Immature natural killer cell (primary cell): ENCODE measurements around the gene XRCC4. TPM values are rescaled to one million over a fixed set of nuclear protein-coding genes. Genes with fewer than 3 reads are reported as not detected.

ENCODE experiments used
- DNase-seq, 3 donors: peaks; one replicate each; pipeline ENCODE4 v3.0.0; 2022; ENCODE audit warnings: mixed read lengths in 1 of 3
- H3K27ac Mint-ChIP-seq, 6 donors: one replicate each; pipeline ENCODE4 v1.8.0; 2020; ENCODE audit warnings: mixed read lengths in 6 of 6, mild to moderate bottlenecking in 5 of 6, inconsistent platforms in 4 of 6, moderate library complexity in 3 of 6
- H3K27me3 Mint-ChIP-seq, 3 donors: one replicate each; pipeline ENCODE4 v1.8.0; 2020 to 2021; ENCODE audit warnings: low read depth in 3 of 3, mild to moderate bottlenecking in 3 of 3, mixed read lengths in 3 of 3, moderate library complexity in 3 of 3, inconsistent platforms in 1 of 3
- H3K36me3 Mint-ChIP-seq, 3 donors: one replicate each; pipeline ENCODE4 v1.8.0; 2020; ENCODE audit warnings: mixed read lengths in 3 of 3, inconsistent platforms in 2 of 3, mild to moderate bottlenecking in 2 of 3
- H3K4me1 Mint-ChIP-seq, 2 donors: one replicate each; pipeline ENCODE4 v1.8.0; 2020; ENCODE audit warnings: inconsistent platforms in 2 of 2, mild to moderate bottlenecking in 2 of 2, mixed read lengths in 2 of 2, moderate library complexity in 1 of 2
- H3K4me3 Mint-ChIP-seq, 5 donors: one replicate each; pipeline ENCODE4 v1.8.0; 2020; ENCODE audit warnings: mild to moderate bottlenecking in 5 of 5, mixed read lengths in 5 of 5, inconsistent platforms in 3 of 5, moderate library complexity in 3 of 5
- H3K9me3 Mint-ChIP-seq, 6 donors: one replicate each; pipeline ENCODE4 v1.8.0; 2020; ENCODE audit warnings: mild to moderate bottlenecking in 6 of 6, mixed read lengths in 6 of 6, inconsistent platforms in 4 of 6, moderate library complexity in 3 of 6
- polyA plus RNA-seq, 3 donors: library from polyadenylated mRNA; unstranded; fragments of 300-500 nt; fragmentation: Illumina TruSeq; gene quantifications; one replicate each; pipeline ENCODE4 v1.2.3, GENCODE V29; 2021

XRCC4 gene
- 10 to 100 TPM in 2 of 3 donors, 1 to 10 TPM in 1; 8.0 to 14.9 (median 11.7) TPM for polyA plus RNA-seq

DNA sequence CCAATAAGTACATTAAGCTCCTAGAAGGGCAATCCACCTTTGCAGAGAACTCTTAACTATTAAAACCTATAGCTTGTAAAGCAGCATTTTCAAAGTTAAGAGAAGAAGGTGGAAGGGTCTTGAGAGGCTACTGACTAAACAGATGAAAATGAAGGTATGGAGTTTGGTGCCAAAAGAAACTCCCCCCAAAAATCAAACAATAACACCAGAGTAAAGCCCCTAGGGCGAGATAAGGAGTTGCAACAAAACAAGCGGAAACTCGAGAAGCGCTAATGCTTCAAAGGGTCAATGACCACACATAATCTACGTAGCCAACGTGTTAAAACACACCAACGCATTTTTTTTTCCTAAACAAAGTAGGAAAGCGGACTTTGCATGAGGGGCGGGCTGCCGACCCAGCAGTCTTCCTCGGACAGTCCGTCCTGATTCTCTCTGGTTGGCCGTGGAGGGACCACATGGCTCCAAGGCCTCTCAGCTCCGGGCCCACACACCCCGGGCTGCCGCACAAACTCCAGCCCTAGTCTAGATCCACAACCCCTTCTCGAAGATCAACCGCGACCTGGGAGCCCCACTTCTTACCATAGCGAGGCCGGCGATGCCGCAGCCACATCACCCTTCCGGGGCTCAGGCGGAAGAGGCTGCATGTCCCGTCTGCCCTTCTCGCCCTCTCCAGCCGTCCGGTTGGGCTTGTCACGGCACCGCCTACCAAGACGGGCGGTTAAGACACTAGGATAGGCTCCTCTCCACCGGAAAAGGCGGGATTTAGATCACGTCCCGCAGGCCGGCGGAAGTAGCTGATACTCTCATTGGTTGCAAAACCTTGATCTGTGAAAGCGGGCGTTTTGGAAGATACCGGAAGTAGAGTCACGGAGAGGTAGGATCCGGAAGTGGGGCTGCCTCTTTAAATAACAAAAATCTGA lies at the start of gene XRCC4, which contains the start of gene TMEM167A:
Gene XRCC4, plus strand, starts transcription at position 806 of the 920 bp plus-strand sequence. CDS start 27,373 bp downstream, outside the sequence.
Gene TMEM167A, minus strand, starts transcription at position 653 of the 920 bp plus-strand sequence. Its CDS starts 71 bp downstream, at position 582.
- Mint-ChIP-seq H3K4me1 (peaks cover 61 to 68% of the 10 kb centered on the region in 2 donors), H3K9me3 (no peaks in the 10 kb centered on the region), H3K27ac (peak within 1 kb of the TSS; percentile 97 to 99 (median 98)), H3K36me3 (peaks cover 0 to 5% (median 0%) of the 10 kb centered on the region in 3 donors), H3K4me3 (peak within 1 kb of the TSS; percentile 94 to 100 (median 98)), H3K27me3 (peaks cover 1 to 7% (median 5%) of the 10 kb centered on the region in 3 donors)
- DNase-seq: peak; percentile 95 to 96 (median 96)

DNA sequence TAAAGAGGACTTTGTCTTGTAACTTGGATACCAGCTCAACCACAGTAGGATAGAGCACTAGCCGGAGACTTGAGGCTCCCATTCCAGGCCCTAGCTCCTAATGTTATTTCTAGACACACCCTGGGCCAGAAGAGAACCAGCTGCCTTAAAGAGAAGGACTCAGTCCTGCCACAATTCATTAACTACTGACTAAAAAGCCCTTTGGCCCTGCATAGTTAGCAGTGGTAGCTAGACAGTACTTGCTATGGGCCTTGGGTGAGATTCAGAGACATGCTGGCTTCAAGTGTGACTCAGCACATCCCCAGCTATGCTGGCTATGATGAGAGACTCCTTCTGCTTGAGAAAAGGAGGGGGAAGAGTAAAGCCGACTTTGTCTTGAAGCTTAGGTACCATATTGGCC lies 47.4 kb upstream of the XRCC4 start:
- Mint-ChIP-seq H3K9me3 (peaks cover 0 to 3% (median 0%) of the 10 kb centered on the region in 6 donors), H3K4me3 (no peak overlapping the region), H3K4me1 (no peaks in the 10 kb centered on the region), H3K27me3 (peaks cover 0 to 4% (median 3%) of the 10 kb centered on the region in 3 donors), H3K36me3 (peaks cover 0 to 7% (median 0%) of the 10 kb centered on the region in 3 donors), H3K27ac (no peak overlapping the region)
- DNase-seq: no peak

DNA sequence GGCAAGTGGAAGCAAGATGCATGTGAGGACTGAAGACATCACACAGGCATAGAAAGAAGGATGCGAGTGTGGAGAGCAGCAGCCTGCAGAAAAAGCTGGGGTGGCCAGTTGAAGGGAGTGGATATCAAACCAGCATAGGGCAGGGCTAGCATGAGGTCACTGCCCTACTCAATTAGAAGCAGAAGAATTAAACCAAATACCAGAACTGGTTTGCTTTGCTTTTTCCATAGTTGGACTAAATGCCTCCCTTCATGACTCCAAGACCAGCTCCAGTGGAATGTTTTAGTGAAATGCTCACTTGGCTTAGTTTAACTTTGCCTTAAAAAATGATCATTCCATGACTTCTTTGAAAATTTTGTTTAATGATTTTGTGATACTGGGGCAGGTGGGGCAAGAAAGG lies 46.0 kb upstream of the XRCC4 start:
- H3K27ac Mint-ChIP-seq: no peak overlapping the region
- H3K4me1 Mint-ChIP-seq: no peaks in the 10 kb centered on the region
- no peak for DNase-seq
- no peaks in the 10 kb centered on the region for H3K9me3 Mint-ChIP-seq
- peaks cover 0 to 7% (median 0%) of the 10 kb centered on the region in 3 donors for H3K36me3 Mint-ChIP-seq
- peaks cover 0 to 3% (median 2%) of the 10 kb centered on the region in 3 donors for H3K27me3 Mint-ChIP-seq
- no peak overlapping the region for H3K4me3 Mint-ChIP-seq

DNA sequence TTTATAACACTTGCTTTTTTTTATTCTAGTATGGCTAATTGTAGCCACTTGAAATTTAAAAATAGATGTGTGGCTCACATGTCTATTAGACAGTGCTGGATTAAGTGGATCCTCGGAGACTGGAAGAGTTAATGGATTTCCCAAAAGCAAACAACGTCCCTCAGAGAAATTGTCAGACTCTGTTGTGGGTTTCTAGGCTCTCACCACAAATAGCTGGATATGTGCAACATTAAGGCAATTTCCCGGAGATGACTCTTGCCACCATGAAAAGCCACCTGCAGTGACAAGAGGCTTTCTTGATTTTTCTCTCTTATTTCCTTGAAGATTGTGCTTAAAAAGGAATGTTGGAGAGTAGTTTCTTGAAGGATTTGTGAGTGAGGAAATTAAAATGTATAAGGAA lies 43.3 kb upstream of the XRCC4 start:
- H3K27me3 Mint-ChIP-seq: peaks cover 0 to 3% (median 2%) of the 10 kb centered on the region in 3 donors
- H3K4me3 Mint-ChIP-seq: no peak overlapping the region
- no peaks in the 10 kb centered on the region for H3K9me3 Mint-ChIP-seq
- H3K36me3 Mint-ChIP-seq: peaks cover 0 to 14% (median 0%) of the 10 kb centered on the region in 3 donors
- no peak for DNase-seq
- H3K27ac Mint-ChIP-seq: no peak overlapping the region
- no peaks in the 10 kb centered on the region for H3K4me1 Mint-ChIP-seq

DNA sequence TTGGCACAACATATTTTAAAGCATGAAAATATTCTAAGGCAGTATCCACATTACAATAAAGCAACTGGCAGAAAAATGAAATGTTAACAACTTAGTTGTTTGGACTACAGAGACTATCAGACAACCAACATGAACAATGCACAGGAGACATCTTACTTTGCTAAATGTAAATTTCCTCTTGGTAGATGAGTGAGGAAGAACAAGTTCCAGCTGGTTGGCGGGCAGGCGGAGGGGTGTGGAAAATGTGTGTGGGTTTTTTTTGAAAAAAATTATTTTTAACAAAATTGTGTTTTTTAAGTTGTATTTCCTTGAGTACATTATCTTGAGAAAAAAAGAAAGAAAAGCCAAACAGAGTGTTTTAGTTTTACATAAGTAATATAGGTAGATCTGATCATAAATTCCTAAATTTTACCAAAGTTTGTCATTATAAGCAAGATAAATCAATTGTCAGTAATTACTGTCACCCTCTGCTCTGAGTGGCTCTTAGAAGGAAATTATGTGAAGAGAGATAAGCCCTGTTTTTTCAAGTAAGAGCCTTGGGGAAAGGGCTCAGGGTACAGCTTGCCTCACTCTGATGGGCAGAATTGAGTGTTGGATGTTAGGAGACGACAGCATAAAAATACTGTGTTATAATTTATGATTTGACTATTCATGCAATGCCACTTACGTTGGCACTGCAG lies 42.7 kb upstream of the XRCC4 start:
- Mint-ChIP-seq H3K9me3 (no peaks in the 10 kb centered on the region), H3K27ac (no peak overlapping the region), H3K4me1 (no peaks in the 10 kb centered on the region), H3K27me3 (peaks cover 0 to 2% (median 2%) of the 10 kb centered on the region in 3 donors), H3K4me3 (no peak overlapping the region), H3K36me3 (peaks cover 0 to 14% (median 0%) of the 10 kb centered on the region in 3 donors)
- DNase-seq: no peak

DNA sequence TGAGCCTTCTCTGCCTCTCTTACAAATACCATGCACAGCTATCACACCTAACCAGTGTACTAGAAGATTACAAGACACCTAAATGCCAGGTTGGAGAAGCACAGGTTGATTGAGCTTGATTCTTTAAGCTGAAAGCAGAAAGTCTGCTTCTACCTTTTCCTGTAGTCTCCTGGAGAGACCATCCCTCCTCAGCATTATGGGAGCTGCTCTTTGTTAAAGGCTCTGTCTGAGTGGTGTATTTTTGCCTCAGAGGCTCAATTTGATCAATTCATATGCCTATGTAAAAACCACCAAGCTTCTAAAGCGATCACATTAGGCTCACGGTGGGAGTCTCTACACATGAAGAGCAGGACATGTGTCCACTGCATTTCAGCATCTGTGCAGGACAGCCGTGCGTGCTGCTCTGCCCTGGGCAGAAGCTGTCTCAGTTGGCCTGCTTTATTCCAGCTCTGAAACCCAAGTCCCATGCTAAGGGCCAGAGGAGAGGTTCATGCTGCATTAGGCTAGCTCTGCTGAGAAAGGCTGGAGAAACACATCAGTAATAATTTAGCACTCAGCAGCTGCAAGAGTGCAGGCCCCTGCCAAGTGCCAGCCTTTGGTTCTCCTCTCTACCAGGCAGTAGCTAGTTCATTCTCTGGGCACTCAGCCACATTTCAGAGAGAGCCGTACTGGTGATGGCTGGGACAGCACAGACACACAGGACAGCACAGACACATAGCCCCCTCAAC lies 41.8 kb upstream of the XRCC4 start:
- Mint-ChIP-seq H3K27ac (no peak overlapping the region), H3K27me3 (peaks cover 0 to 2% (median 0%) of the 10 kb centered on the region in 3 donors), H3K4me1 (no peaks in the 10 kb centered on the region), H3K4me3 (no peak overlapping the region), H3K36me3 (peaks cover 0 to 14% (median 0%) of the 10 kb centered on the region in 3 donors), H3K9me3 (no peaks in the 10 kb centered on the region)
- no peak for DNase-seq

DNA sequence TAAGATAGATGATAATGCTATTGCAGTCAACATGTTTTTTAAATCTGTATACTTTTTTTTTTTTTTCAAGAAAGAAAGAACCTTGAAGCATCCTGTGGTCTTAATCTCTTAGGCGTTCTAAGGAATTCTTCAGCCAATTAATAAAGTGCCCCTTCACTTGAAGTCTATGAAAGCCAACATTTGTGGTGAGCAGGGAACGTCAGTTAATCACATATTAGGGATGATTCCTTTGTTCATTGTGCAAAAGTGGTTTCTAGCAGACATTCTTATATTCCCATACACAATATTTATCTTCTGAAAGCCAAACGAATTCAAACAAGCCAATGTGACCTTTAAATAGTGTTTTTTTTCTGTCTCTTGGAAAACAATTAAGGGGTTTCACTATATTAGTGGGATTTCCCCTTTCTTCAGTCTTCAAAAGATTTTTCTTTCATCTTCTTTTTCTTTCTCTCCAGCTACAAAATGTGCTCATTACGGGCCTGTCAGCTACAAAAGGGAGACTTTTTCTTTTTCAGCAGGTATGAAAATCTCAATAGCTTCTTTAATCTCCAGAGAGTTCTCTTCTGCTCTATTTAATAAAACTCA lies 40.3 kb upstream of the XRCC4 start:
- no peak overlapping the region for H3K4me3 Mint-ChIP-seq
- peaks cover 0 to 2% (median 0%) of the 10 kb centered on the region in 3 donors for H3K27me3 Mint-ChIP-seq
- H3K9me3 Mint-ChIP-seq: no peaks in the 10 kb centered on the region
- no peak overlapping the region for H3K27ac Mint-ChIP-seq
- H3K4me1 Mint-ChIP-seq: no peaks in the 10 kb centered on the region
- H3K36me3 Mint-ChIP-seq: peaks cover 0 to 8% (median 5%) of the 10 kb centered on the region in 3 donors
- no peak for DNase-seq

DNA sequence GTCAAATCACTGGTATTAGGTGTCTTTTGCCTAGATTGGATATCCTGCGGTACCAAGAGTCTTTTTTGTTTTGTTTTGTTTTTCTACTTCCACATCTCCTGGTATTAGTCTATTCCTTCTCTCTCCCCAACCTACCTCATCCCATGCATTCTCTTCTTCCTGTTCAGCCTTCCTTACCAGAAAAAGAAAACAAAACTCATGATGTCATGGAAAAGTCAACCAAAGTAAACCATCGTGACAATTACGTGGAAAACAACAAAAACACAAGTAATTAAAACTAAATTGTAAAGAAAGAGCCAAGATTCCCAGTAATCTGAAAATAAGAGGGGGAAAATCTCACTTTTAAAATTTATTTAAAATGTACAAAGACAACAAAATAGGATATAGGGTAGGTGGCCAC lies 38.4 kb upstream of the XRCC4 start:
- Mint-ChIP-seq H3K9me3 (peaks cover 0 to 2% (median 0%) of the 10 kb centered on the region in 6 donors), H3K27ac (no peak overlapping the region), H3K4me1 (no peaks in the 10 kb centered on the region), H3K4me3 (no peak overlapping the region), H3K36me3 (peaks cover 0 to 18% (median 10%) of the 10 kb centered on the region in 3 donors), H3K27me3 (peaks cover 0 to 3% (median 2%) of the 10 kb centered on the region in 3 donors)
- DNase-seq: no peak

DNA sequence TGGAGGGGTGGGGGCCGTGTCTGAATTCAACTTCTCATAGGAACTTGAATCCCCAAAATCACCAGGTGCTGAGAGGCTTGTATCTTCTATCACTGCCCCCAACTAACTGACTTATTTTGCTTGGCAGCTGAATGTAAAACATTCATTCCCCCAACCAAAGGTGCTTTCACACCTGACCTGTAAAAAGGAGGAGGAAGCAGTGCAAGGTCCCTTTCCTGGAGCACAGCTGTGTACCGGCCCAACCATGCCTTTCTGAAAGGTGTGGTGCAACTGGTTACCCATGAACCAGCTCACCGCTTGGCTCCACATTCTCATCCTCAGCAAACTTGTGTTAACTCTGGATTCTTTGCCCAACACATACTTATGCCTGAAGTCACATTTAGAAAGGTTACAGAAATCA lies 34.8 kb upstream of the XRCC4 start:
- Mint-ChIP-seq H3K4me3 (no peak overlapping the region), H3K27ac (no peak overlapping the region)

DNA sequence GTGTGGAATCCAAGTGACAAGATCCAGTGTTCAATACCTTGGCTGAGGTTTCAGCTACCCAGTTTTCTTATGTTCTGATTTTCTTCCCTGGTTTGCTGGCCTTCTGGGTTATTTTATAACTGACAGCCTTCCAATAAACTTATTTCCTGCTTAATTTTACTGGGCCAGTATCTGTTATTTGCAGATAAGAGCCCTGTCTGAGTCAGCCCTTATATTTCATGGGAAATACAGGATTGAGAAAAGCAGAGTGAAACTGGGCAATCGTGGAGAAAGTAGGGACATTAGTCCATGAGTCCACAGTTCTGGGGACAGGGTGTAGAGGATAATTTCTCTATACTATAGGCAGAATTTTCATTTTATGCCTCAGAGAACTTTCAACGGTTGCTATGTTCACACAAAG lies 32.4 kb upstream of the XRCC4 start:
- Mint-ChIP-seq H3K9me3 (peaks cover 0 to 2% (median 0%) of the 10 kb centered on the region in 6 donors), H3K36me3 (peaks cover 0 to 16% (median 12%) of the 10 kb centered on the region in 3 donors), H3K27me3 (peaks cover 0 to 3% (median 0%) of the 10 kb centered on the region in 3 donors), H3K4me3 (no peak overlapping the region), H3K4me1 (no peaks in the 10 kb centered on the region), H3K27ac (no peak overlapping the region)
- no peak for DNase-seq

More for the DNA sequence above, 34.8 kb upstream of the XRCC4 start:
- no peak for DNase-seq
- Mint-ChIP-seq H3K9me3 (peaks cover 0 to 2% (median 0%) of the 10 kb centered on the region in 6 donors), H3K36me3 (peaks cover 0 to 14% (median 13%) of the 10 kb centered on the region in 3 donors), H3K27me3 (peaks cover 0 to 3% (median 2%) of the 10 kb centered on the region in 3 donors), H3K4me1 (no peaks in the 10 kb centered on the region)

DNA sequence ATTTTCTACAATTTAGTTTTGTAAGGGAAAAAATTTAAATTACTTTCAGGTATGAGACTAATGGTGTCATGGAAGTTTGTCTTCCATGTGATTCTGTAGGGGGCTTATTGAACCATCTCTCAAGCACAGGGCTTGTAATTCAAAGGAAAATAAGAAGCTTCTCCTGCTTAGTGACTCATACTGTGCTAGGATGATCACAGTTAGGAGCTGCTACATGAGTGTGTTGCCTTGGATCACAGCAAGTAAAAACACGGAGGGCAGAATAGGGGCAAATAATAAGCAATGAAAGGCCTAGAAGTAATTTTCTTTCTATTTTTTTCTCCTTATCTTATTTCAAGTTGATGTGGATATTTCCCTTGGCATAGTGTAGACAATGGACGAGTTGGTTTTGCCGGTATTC lies 29.1 kb upstream of the XRCC4 start:
- Mint-ChIP-seq H3K27me3 (no peaks in the 10 kb centered on the region), H3K9me3 (peaks cover 0 to 2% (median 0%) of the 10 kb centered on the region in 6 donors), H3K36me3 (peaks cover 0 to 17% (median 13%) of the 10 kb centered on the region in 3 donors), H3K4me1 (no peaks in the 10 kb centered on the region), H3K4me3 (no peak overlapping the region), H3K27ac (no peak overlapping the region)
- DNase-seq: no peak

DNA sequence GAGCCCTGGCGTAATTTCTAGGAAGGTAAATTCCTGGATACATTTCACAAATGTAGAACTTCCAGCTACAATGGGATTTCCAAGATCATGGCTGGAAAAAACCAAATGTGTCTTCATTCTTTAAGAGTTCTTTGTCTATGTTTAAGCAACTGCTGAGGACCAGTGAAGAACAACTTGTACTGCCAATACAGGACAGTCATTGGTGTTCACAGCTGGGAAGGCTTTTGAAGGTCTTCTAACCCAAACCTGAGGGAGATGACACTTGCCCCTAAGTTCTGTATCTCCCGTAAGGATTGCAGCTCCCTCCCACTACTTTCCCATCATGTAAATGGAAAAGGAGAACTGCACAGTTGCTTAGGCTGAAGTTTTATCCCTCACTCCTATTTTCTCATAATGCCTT lies 28.5 kb upstream of the XRCC4 start:
- peaks cover 0 to under 1% (median 0%) of the 10 kb centered on the region in 6 donors for H3K9me3 Mint-ChIP-seq
- DNase-seq: no peak

DNA sequence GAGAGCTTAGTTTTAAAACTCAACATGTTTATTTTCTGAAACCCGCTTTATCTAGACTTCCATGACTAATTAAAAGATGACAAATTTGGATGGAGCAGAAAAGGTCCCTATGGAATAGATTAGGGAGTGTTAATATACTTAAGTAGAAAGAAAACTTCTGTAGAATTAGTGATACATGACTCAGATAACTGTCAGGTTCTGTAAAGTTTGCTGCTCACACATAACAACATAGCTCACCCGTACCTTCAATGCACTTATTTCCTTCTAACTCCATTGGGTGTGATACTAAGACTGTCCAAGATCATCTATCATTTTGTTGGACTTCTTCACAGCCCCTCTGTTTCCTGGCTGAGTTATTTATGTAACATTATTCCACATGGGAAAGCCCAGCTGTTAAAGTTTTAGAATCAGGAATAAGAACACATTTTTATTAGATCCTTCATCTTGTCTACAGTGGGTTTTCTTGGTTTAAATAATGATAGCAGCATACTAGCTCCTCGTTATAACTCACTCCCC lies 27.9 kb upstream of the XRCC4 start:
- H3K36me3 Mint-ChIP-seq: peaks cover 0 to 16% (median 12%) of the 10 kb centered on the region in 3 donors
- H3K27me3 Mint-ChIP-seq: no peaks in the 10 kb centered on the region
- H3K9me3 Mint-ChIP-seq: no peaks in the 10 kb centered on the region
- no peak overlapping the region for H3K27ac Mint-ChIP-seq
- H3K4me1 Mint-ChIP-seq: no peaks in the 10 kb centered on the region
- no peak for DNase-seq
- no peak overlapping the region for H3K4me3 Mint-ChIP-seq

More for the DNA sequence above, 28.5 kb upstream of the XRCC4 start:
- H3K4me1 Mint-ChIP-seq: no peaks in the 10 kb centered on the region
- H3K36me3 Mint-ChIP-seq: peaks cover 0 to 13% (median 10%) of the 10 kb centered on the region in 3 donors
- H3K27ac Mint-ChIP-seq: no peak overlapping the region
- no peak overlapping the region for H3K4me3 Mint-ChIP-seq
- H3K27me3 Mint-ChIP-seq: no peaks in the 10 kb centered on the region
